Mammary epithelial cell (primary cell): ENCODE measurements around the gene APBA2.

ENCODE experiments used
- EZH2 ChIP-seq: IDR thresholded peaks from 2 replicates; pipeline ENCODE4 v1.6.1; 2012; ENCODE audit warnings: low read length, inconsistent platforms, borderline replicate concordance
- TF ChIP-seq, protein P1 (sequence below), 2 donors: IDR thresholded peaks in 1 of 2; conservative IDR thresholded peaks in 1 of 2; 2 replicates each; pipeline ENCODE4 v1.5.1; 2011 to 2012; ENCODE audit warnings: inconsistent platforms in 2 of 2, low read length in 2 of 2, mild to moderate bottlenecking in 2 of 2, control low read depth in 1 of 2, low read depth in 1 of 2; ENCODE audit not compliant: insufficient read depth in 1 of 2; ENCODE audit errors: extremely low read depth in 1 of 2

DNA sequence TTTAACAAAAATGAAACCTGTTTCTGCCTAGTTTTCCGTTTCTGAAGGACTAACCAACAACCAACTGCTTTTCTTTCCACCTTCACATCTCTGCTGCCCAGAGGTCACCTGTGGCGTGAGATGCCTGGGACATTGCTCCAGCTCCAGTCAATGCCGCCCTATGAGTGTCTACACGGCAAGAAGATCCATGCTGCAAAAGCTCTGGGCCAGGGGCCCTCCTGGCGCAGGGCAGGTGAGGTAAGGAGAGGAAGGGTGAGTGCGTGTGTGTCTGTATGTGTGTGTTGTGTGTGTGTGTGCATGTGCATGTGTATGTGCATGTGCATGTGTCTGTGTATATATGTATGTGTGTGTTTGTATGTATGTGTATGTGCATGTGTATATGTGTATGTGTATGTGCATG lies 252.5 kb downstream of the APBA2 start:
- TF ChIP-seq, protein P1, sequence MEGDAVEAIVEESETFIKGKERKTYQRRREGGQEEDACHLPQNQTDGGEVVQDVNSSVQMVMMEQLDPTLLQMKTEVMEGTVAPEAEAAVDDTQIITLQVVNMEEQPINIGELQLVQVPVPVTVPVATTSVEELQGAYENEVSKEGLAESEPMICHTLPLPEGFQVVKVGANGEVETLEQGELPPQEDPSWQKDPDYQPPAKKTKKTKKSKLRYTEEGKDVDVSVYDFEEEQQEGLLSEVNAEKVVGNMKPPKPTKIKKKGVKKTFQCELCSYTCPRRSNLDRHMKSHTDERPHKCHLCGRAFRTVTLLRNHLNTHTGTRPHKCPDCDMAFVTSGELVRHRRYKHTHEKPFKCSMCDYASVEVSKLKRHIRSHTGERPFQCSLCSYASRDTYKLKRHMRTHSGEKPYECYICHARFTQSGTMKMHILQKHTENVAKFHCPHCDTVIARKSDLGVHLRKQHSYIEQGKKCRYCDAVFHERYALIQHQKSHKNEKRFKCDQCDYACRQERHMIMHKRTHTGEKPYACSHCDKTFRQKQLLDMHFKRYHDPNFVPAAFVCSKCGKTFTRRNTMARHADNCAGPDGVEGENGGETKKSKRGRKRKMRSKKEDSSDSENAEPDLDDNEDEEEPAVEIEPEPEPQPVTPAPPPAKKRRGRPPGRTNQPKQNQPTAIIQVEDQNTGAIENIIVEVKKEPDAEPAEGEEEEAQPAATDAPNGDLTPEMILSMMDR (conservative IDR thresholded peaks at IDR 0.05 in 1 of 2, IDR thresholded peaks at IDR 0.05 in 1 of 2; ENCODE audit: extremely low read depth in 1 of 2, insufficient read depth in 1 of 2, low read depth in 1 of 2, low read length in 2 of 2): no peak
- no peak for TF ChIP-seq EZH2
